ENCODE results near the gene GSC2. TPM values are rescaled to one million over a fixed set of nuclear protein-coding genes. Genes with fewer than 3 reads are reported as not detected.

GSC2 gene
- total and polyA plus RNA-seq, 9 of the 15 experiments (the other 6 are each of a cell fraction or from before 2014, with no cell fraction given) = not detected

GRCh38 chr22:19152942-19153883 lies 3.1 kb upstream of the GSC2 start (continued):
- no peak for TF ChIP-seq CHD7 (IDR thresholded peaks at IDR 0.05; ENCODE audit: low read depth, low read length)
- TF ChIP-seq IRF9 (tag; IDR thresholded peaks at IDR 0.05) = no peak
- TF ChIP-seq PYGO2 (tag; IDR thresholded peaks at IDR 0.05) = no peak
- TF ChIP-seq ETV5 (CRISPR knock-in tag; IDR thresholded peaks at IDR 0.05; ENCODE audit: low read depth) = no peak
- TF ChIP-seq L3MBTL2 (IDR thresholded peaks at IDR 0.05) = no peak
- 0 out of 2 replicates have a peak, but pooled peaks have one; percentile 25 for TF ChIP-seq MITF (IDR thresholded peaks at IDR 0.05)
- TF ChIP-seq MEIS2 (IDR thresholded peaks at IDR 0.05; ENCODE audit: partially characterized antibody) = no peak
- TF ChIP-seq NR0B1 (IDR thresholded peaks at IDR 0.05; ENCODE audit: partially characterized antibody) = no peak
- TF ChIP-seq RFX5 (IDR thresholded peaks at IDR 0.05; ENCODE audit: low read depth, low read length) = peak; percentile 74; the same call in 1 of the 2 replicates
- no peak for TF ChIP-seq ZNF436 (CRISPR knock-in tag; IDR thresholded peaks at IDR 0.05)

Data from K562 (cell line).